ENCODE results near the gene UTF1.

Gene UTF1

GRCh38 chr10:133230044-133230361 lies at the start of gene UTF1:
Gene UTF1, plus strand, starts transcription at chr10:133230217. Its CDS starts 72 bp downstream, at chr10:133230289.
- no peak for DNase-seq (ENCODE audit: low read depth in 2 of 2)

GRCh38 chr10:133180965-133181639 lies 48.9 kb upstream of the UTF1 start:
- DNase-seq (ENCODE audit: low read depth in 2 of 2) = no peak

- DNase-seq (ENCODE audit: low read depth in 2 of 2) = no peak
Measured at GRCh38 chr10:133182190-133182589, 47.8 kb upstream of the UTF1 start.

- DNase-seq (ENCODE audit: low read depth in 2 of 2) = no peak
Measured at GRCh38 chr10:133182791-133183645, 47.0 kb upstream of the UTF1 start.

- DNase-seq (ENCODE audit: low read depth in 2 of 2) = no peak
Measured at GRCh38 chr10:133183646-133184378, 46.2 kb upstream of the UTF1 start.

GRCh38 chr10:133184591-133185244 lies 45.3 kb upstream of the UTF1 start:
- DNase-seq (ENCODE audit: low read depth in 2 of 2) = no peak

GRCh38 chr10:133185421-133185820 lies 44.6 kb upstream of the UTF1 start:
- DNase-seq (ENCODE audit: low read depth in 2 of 2) = no peak

GRCh38 chr10:133185916-133186315 lies 44.1 kb upstream of the UTF1 start:
- DNase-seq (ENCODE audit: low read depth in 2 of 2) = no peak

- no peak for DNase-seq (ENCODE audit: low read depth in 2 of 2)
Measured at GRCh38 chr10:133186416-133187090, 43.5 kb upstream of the UTF1 start.

GRCh38 chr10:133187091-133187905 lies 42.7 kb upstream of the UTF1 start:
- no peak for DNase-seq (ENCODE audit: low read depth in 2 of 2)

GRCh38 chr10:133187906-133188681 lies 41.9 kb upstream of the UTF1 start:
- DNase-seq (ENCODE audit: low read depth in 2 of 2) = no peak

- DNase-seq (ENCODE audit: low read depth in 2 of 2) = no peak
Measured at GRCh38 chr10:133189256-133189655, 40.8 kb upstream of the UTF1 start.

- no peak for DNase-seq (ENCODE audit: low read depth in 2 of 2)
Measured at GRCh38 chr10:133189726-133190125, 40.3 kb upstream of the UTF1 start.

GRCh38 chr10:133190225-133190624 lies 39.8 kb upstream of the UTF1 start:
- no peak for DNase-seq (ENCODE audit: low read depth in 2 of 2)

GRCh38 chr10:133191651-133192050 lies 38.4 kb upstream of the UTF1 start:
- no peak for DNase-seq (ENCODE audit: low read depth in 2 of 2)

- DNase-seq (ENCODE audit: low read depth in 2 of 2) = no peak
Measured at GRCh38 chr10:133194151-133194550, 35.9 kb upstream of the UTF1 start.

- DNase-seq (ENCODE audit: low read depth in 2 of 2) = no peak
Measured at GRCh38 chr10:133195096-133195495, 34.9 kb upstream of the UTF1 start.

GRCh38 chr10:133195611-133196010 lies 34.4 kb upstream of the UTF1 start:
- DNase-seq (ENCODE audit: low read depth in 2 of 2) = no peak

- DNase-seq (ENCODE audit: low read depth in 2 of 2) = no peak
Measured at GRCh38 chr10:133196221-133196915, 33.6 kb upstream of the UTF1 start.

All from stimulated activated CD8-positive, alpha-beta memory T cell treated with anti-CD3 and anti-CD28 coated beads, Interleukin-7, amount 100 ng/mL, for 4 hours (primary cell).